Measurements from ENCODE around the gene RND3. TPM values are rescaled to one million over a fixed set of nuclear protein-coding genes. Genes with fewer than 3 reads are reported as not detected.

Gene RND3
- total and polyA plus RNA-seq, 7 donors, result 8.8 to 55.3 (median 11.7) TPM

- Histone ChIP-seq H3K4me3 (no peak overlapping the region), H3K27ac (no peak overlapping the region), H3K4me1 (peaks cover 29% of the 10 kb centered on the region), H3K36me3 (ENCODE audit: insufficient read depth in 1 of 2, low read depth in 1 of 2) (peaks cover 3 to 27% of the 10 kb centered on the region in 2 donors), H3K9me3 (no peaks in the 10 kb centered on the region), H3K27me3 (ENCODE audit: insufficient read depth in 3 of 3, low read length in 2 of 3) (no peaks in the 10 kb centered on the region)
- TF ChIP-seq CTCF (IDR thresholded peaks at IDR 0.05), result no peak
- ATAC-seq, result no peak
- 86 to 93% (median 89%) methylated on average over 3 of the region's 3 CpGs for WGBS, 3 donors
- intact Hi-C loops (cut with DNase I), result no loop called here
- no peak for DNase-seq
Observed at GRCh38 chr2:150473767-150474166, 13.7 kb downstream of the RND3 start.

GRCh38 chr2:150472511-150472899, 15.0 kb downstream of the RND3 start:
- Histone ChIP-seq H3K36me3 (ENCODE audit: insufficient read depth in 1 of 2, low read depth in 1 of 2) (peaks cover 3 to 32% of the 10 kb centered on the region in 2 donors), H3K27me3 (ENCODE audit: insufficient read depth in 3 of 3, low read length in 2 of 3) (no peaks in the 10 kb centered on the region), H3K4me1 (peaks cover 18% of the 10 kb centered on the region), H3K9me3 (no peaks in the 10 kb centered on the region), H3K27ac (peak overlapping the region; percentile 19), H3K4me3 (no peak overlapping the region)
- intact Hi-C loops (cut with DNase I), result no loop called here
- no peak for TF ChIP-seq CTCF (IDR thresholded peaks at IDR 0.05)
- DNase-seq, result peak; percentile 58 to 61
- 49 to 68% (median 66%) methylated on average over 2 of the region's 2 CpGs for WGBS, 3 donors
- peak; percentile 71 to 86 (median 83) for ATAC-seq

GRCh38 chr2:150471813-150472510, 15.5 kb downstream of the RND3 start:
- peak overlapping the region; percentile 19 for H3K27ac ChIP-seq
- H3K4me3 ChIP-seq, result no peak overlapping the region
- peaks cover 14% of the 10 kb centered on the region for H3K4me1 ChIP-seq
- H3K27me3 ChIP-seq (ENCODE audit: insufficient read depth in 3 of 3, low read length in 2 of 3), result no peaks in the 10 kb centered on the region
- peaks cover 3 to 32% of the 10 kb centered on the region in 2 donors for H3K36me3 ChIP-seq (ENCODE audit: insufficient read depth in 1 of 2, low read depth in 1 of 2)
- ATAC-seq (peak; percentile 38 to 75 (median 66)), DNase-seq (no peak)
- intact Hi-C loops (cut with DNase I), result no loop called here
- H3K9me3 ChIP-seq, result no peaks in the 10 kb centered on the region
- TF ChIP-seq CTCF (IDR thresholded peaks at IDR 0.05), result no peak
- 31 to 61% (median 54%) methylated on average over 3 of the region's 3 CpGs for WGBS, 3 donors

- intact Hi-C loops (cut with DNase I), result no loop called here
- Histone ChIP-seq H3K27me3 (ENCODE audit: insufficient read depth in 3 of 3, low read length in 2 of 3) (no peaks in the 10 kb centered on the region), H3K9me3 (no peaks in the 10 kb centered on the region), H3K4me3 (no peak overlapping the region), H3K36me3 (ENCODE audit: insufficient read depth in 1 of 2, low read depth in 1 of 2) (peaks cover 3 to 32% of the 10 kb centered on the region in 2 donors), H3K4me1 (peaks cover 8% of the 10 kb centered on the region), H3K27ac (no peak overlapping the region)
- TF ChIP-seq CTCF (IDR thresholded peaks at IDR 0.05), result no peak
- ATAC-seq (no peak), DNase-seq (no peak)
- 92 to 93% (median 92%) methylated on average over 5 of the region's 5 CpGs for WGBS, 3 donors
Observed at GRCh38 chr2:150470435-150470834, 17.0 kb downstream of the RND3 start.
